Measurements from ENCODE around the gene TLCD5.

Gene TLCD5

GRCh38 chr11:120337355-120338106 lies 12.4 kb downstream of the TLCD5 start:
- no peak for DNase-seq (ENCODE audit: low spot score)

GRCh38 chr11:120338107-120338933 lies 13.2 kb downstream of the TLCD5 start:
- no peak for DNase-seq (ENCODE audit: low spot score)

- peak; percentile 42 for DNase-seq (ENCODE audit: low spot score)
Measured at GRCh38 chr11:120339394-120339890, 14.3 kb downstream of the TLCD5 start.

DNA sequence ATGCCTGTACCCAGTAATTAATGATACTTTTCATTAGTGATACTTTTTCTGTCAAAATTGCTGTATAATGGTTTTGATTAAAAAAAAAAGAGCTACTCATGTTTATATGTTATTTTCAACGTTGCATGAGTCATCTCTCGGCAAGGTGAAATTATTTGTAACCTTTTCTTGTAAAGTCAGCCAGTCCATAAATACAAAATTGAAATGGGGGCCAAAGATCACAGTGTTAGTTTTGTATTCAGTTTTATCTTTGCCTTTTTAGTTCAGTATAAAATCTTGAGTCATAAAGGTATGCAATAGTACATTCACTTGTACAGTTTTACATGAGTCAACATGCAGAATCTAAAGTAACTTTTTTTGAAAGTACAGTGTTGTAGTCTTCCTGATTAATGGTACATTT lies 15.4 kb downstream of the TLCD5 start:
- DNase-seq (ENCODE audit: low spot score) = no peak

GRCh38 chr11:120342226-120342625 lies 17.1 kb downstream of the TLCD5 start:
- DNase-seq (ENCODE audit: low spot score) = no peak

DNA sequence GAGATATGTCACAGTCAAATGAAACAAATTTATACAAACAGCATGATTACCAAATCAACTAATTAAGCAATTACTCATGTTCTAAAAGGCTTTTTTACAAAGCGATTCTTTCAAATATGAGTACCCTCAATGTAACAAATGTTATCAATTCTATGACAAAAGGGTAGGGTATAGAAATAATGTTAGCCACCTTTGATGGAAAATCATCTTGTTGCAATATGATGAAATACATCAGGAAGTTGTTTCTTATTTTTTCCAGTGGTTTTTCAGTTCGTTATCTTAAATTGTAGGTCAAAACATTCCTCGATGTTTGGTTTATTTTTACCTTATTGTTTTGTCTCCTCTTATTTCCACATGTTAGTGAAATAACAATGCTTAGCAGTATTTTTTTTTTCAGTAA lies 17.6 kb downstream of the TLCD5 start:
- no peak for DNase-seq (ENCODE audit: low spot score)

GRCh38 chr11:120343429-120343828 lies 18.3 kb downstream of the TLCD5 start:
- no peak for DNase-seq (ENCODE audit: low spot score)

DNA sequence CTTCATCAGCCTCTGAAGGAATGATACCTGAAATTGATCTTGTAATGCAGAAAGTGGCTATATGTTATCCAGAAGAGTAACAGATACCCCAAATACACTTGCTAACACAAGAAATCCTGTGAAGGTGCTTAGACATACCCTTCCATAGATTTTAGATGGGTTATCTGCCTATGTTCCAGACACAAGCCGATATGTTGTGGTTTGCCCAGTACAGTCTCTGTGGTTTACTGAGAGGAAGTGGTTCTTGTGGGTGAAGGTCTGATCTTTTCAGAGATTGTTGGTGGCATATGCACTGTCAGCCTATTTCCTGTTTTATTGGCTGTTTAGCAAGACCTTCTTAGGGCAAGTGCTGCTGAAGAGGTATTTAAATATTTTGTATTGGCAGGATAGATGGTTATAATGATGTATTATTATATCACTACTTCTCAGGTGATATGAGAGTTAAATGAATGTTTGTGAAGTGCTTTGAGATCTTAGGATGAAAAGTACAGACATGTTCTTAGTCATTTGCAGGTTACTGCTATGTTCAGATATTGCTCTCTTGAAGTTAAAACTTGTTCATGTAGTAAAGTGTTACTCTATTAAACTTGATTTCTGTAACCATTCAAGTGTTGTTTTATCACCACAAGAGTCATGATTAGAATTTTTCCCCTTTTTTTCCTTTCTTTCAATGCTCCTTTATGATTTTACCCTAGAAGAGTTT lies 19.4 kb downstream of the TLCD5 start:
- no peak for DNase-seq (ENCODE audit: low spot score)

DNA sequence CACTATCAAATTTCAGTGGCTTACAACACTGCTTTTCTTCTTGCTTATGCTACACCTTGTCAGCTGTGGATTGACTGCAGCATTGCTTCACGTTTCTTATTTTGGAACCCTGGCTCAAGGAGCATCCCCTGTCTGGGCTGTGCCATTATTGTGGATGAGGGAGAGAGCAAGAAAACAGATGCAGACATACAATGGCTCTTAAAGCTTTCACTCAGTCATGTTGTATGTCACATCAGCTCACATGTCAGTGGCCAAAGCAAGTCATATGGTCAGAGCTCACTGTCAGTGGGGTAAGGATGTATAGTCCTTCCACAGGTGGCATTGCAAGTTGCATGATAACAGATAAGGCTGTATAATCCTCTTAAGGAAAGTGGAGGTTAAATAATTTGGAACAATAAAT lies 21.1 kb downstream of the TLCD5 start:
- no peak for DNase-seq (ENCODE audit: low spot score)

DNA sequence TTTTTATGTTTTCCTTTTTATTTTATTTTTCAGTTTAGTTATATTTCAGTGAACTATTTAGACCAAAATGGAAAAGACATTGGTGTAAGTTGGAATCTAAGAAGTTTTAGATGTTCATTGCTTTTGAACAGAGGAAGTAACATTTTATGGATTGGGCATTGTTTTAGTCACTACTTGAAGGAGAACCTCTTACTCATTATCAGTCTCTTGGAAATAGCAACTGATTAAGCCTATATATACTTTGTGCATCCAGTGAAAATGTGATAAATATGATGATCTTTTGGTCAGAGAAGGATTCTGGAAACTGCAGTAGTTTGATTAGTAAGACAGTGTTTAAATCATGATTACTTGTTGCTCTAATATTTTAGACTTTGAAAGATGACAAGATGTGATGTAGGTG lies 25.5 kb downstream of the TLCD5 start:
- no peak for DNase-seq (ENCODE audit: low spot score)

- no peak for DNase-seq (ENCODE audit: low spot score)
Measured at GRCh38 chr11:120352405-120352804, 27.3 kb downstream of the TLCD5 start.

- no peak for DNase-seq (ENCODE audit: low spot score)
Measured at GRCh38 chr11:120354068-120354467, 29.0 kb downstream of the TLCD5 start.

GRCh38 chr11:120354779-120355178 lies 29.7 kb downstream of the TLCD5 start:
- no peak for DNase-seq (ENCODE audit: low spot score)

DNA sequence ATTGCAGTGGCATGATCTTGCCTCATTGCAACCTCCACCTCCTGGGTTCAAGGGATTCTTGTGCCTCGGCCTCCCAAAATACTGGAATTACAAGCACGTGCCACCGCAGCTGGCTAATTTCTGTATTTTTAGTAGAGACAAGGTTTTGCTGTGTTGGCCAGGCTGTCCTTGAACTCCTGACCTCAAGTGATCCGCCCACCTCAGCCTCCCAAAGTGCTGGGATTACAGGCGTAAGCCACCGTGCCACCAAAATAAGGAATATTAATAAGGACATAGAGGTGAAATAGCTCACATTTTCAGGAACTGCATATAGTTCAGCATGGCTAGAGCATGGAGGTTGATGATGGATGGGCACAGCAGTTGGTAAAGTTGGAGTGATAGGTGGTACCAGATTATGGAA lies 32.5 kb downstream of the TLCD5 start:
- no peak for DNase-seq (ENCODE audit: low spot score)

DNA sequence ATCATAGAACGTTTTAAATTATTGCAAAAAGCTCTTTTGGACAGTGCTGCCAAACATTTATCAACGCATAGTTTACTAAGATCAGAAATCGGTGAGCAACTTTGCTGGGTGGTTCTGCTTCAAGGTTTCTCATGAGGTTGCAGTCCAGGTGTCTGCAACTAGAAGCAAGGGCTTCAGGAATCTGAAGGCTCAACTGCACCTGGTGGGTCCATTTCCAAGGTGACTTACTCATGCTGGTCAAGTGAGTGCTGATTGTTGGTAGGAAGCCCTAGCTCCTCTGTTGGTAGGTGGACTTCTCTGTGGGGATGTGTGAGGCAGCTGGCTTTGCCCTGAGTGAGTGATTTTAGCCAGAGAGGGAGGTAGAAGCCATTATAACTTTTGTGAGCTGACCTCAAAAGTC lies 33.6 kb downstream of the TLCD5 start:
- no peak for DNase-seq (ENCODE audit: low spot score)

DNA sequence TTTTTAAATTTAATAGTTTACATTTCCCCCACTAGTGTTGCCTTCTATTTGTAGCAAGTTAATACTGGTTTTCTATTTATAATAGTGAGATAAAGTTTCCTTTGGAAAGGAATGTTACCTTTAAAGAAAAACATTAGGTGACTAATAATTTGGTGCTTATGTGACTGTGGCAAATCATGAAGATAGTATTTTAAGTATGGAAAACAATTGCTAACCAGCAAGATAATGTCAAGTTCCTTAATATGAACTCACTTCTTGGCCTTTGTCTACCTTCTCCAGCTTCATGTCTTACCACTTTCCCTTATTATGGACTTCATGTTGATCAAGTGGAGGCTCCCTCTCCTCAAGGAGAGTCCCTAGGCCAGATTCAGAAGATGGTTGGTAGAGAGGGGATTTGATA lies 38.3 kb downstream of the TLCD5 start:
- no peak for DNase-seq (ENCODE audit: low spot score)

DNA sequence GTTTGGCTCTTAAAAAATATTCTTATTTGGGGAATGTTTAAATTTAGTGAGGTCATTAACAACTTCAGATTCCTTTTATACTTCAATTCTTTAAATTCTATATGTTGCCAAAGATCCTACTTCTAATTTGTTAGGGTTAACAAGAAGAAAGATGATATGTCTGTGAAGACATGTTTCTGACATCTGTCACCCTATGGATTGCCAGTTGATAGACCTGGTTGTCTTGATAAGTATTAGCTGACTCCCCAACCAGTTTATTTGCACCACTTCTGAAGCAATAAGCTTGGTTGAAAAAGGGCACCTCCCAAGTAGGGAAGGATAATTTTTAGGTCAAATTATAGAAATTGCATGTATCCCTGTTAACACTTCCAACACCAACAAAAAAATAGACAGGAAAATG lies 40.4 kb downstream of the TLCD5 start:
- no peak for DNase-seq (ENCODE audit: low spot score)

- DNase-seq (ENCODE audit: low spot score) = no peak
Measured at GRCh38 chr11:120372296-120372695, 47.2 kb downstream of the TLCD5 start.

GRCh38 chr11:120375076-120375475 lies 50.0 kb downstream of the TLCD5 start:
- DNase-seq (ENCODE audit: low spot score) = peak; percentile 16

DNA sequence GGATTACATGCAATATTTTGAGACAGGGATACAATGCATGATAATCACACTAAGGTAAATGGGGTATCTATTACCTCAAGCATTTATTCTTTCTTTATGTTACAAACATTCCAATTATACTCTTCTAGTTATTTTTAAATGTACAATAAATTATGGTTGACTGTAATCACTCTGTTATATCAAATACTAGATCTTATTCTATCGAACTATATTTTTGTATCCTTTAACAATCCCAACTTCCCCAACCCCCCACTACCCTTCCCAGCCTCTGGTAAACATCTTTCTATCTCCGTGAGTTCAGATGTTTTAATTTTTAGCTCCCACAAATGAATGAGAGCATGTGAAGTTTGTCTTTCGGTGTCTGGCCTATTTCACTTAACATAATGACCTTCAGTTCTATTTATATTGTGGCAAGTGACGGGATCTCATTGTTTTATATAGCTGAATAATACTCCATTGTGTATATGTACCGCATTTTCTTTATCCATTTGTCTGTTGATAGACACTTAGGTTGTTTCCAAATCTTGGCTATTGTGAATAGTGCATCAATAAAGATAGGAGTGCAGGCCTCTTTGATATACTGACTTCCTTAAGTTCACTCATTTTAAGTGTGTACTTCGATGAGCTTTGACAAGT lies 51.6 kb downstream of the TLCD5 start:
- DNase-seq (ENCODE audit: low spot score) = no peak

GRCh38 chr11:120378474-120378873 lies 53.4 kb downstream of the TLCD5 start:
- no peak for DNase-seq (ENCODE audit: low spot score)

DNA sequence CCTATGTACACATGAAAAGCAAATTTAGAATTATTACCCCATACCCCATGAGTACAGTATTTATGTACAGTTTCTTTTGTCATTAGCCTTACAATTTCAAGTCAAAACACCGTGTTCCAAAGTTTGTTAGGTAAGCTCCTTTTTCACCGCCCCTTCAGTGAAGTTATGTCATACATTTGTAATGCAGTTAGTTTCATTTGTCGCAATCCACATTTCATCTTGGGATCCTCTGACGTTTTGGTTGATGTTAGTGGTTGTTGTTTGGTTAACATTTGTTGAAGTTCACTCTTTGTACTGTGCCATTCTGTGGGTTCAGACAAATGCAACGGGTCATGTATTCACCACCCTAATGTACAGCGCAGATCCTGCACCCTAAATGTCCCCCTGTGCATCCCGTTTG lies 56.3 kb downstream of the TLCD5 start:
- no peak for DNase-seq (ENCODE audit: low spot score)
